Measurements from ENCODE around the gene KCNAB1.

DNA sequence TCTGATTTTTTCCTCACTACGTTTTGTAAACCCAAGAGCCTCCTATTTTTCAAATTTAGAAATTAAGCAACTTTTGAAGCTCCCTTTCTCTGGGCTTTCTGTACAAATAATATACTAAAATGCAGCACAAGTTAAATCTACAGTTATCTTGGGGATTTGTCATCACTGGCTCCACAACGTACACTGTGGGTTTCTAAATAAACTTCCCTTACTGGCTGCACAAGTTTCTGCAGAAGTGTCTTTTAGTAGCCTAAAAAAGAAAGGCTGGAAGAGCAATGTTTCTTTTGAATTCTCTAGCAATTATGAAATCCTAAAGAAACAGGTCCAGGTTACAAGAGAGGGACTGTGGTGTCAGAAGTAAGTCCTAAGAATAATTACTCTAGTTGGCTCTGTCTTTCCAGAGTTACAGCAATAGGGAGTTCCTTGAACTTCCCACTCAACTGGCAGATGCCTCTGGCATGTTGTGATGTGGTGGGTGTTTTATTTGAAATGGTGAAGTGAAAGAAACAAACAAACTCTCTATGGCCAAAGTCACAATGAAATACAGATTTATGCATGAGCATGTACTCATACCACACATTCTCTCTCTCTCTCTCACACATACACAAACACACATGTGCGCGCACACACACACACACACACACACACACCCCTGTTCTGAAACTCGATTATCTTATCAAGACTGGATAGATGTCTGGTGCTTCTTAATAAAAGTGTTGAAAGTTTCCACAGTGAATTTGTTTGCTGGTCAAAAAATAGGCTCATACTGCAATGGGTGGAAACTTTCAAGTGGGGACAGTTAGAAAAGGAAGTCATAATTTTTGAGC is 236.4 kb downstream of the KCNAB1 start:
- TF ChIP-seq, protein P1, sequence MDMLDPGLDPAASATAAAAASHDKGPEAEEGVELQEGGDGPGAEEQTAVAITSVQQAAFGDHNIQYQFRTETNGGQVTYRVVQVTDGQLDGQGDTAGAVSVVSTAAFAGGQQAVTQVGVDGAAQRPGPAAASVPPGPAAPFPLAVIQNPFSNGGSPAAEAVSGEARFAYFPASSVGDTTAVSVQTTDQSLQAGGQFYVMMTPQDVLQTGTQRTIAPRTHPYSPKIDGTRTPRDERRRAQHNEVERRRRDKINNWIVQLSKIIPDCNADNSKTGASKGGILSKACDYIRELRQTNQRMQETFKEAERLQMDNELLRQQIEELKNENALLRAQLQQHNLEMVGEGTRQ (CRISPR knock-in tag; IDR thresholded peaks at IDR 0.05), result no peak
- TF ChIP-seq SP1 (CRISPR knock-in tag; conservative IDR thresholded peaks at IDR 0.05), result no peak
- TF ChIP-seq, protein P2, sequence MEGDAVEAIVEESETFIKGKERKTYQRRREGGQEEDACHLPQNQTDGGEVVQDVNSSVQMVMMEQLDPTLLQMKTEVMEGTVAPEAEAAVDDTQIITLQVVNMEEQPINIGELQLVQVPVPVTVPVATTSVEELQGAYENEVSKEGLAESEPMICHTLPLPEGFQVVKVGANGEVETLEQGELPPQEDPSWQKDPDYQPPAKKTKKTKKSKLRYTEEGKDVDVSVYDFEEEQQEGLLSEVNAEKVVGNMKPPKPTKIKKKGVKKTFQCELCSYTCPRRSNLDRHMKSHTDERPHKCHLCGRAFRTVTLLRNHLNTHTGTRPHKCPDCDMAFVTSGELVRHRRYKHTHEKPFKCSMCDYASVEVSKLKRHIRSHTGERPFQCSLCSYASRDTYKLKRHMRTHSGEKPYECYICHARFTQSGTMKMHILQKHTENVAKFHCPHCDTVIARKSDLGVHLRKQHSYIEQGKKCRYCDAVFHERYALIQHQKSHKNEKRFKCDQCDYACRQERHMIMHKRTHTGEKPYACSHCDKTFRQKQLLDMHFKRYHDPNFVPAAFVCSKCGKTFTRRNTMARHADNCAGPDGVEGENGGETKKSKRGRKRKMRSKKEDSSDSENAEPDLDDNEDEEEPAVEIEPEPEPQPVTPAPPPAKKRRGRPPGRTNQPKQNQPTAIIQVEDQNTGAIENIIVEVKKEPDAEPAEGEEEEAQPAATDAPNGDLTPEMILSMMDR (IDR thresholded peaks at IDR 0.05), result no peak
- TF ChIP-seq JUN (CRISPR knock-in tag; IDR thresholded peaks at IDR 0.05), result no peak
- TF ChIP-seq ZNF138 (CRISPR knock-in tag; conservative IDR thresholded peaks at IDR 0.05), result no peak
- TF ChIP-seq, protein P3, sequence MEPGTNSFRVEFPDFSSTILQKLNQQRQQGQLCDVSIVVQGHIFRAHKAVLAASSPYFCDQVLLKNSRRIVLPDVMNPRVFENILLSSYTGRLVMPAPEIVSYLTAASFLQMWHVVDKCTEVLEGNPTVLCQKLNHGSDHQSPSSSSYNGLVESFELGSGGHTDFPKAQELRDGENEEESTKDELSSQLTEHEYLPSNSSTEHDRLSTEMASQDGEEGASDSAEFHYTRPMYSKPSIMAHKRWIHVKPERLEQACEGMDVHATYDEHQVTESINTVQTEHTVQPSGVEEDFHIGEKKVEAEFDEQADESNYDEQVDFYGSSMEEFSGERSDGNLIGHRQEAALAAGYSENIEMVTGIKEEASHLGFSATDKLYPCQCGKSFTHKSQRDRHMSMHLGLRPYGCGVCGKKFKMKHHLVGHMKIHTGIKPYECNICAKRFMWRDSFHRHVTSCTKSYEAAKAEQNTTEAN (CRISPR knock-in tag; IDR thresholded peaks at IDR 0.05), result no peak
- no peak for TF ChIP-seq ZBTB21 (CRISPR knock-in tag; IDR thresholded peaks at IDR 0.05; ENCODE audit: borderline replicate concordance)
- no peak for TF ChIP-seq RELA (CRISPR knock-in tag; IDR thresholded peaks at IDR 0.05; ENCODE audit: borderline replicate concordance)
- no peak for TF ChIP-seq ATF1 (CRISPR knock-in tag; IDR thresholded peaks at IDR 0.05)
- TF ChIP-seq, protein P4, sequence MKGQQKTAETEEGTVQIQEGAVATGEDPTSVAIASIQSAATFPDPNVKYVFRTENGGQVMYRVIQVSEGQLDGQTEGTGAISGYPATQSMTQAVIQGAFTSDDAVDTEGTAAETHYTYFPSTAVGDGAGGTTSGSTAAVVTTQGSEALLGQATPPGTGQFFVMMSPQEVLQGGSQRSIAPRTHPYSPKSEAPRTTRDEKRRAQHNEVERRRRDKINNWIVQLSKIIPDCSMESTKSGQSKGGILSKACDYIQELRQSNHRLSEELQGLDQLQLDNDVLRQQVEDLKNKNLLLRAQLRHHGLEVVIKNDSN (CRISPR knock-in tag; IDR thresholded peaks at IDR 0.05), result no peak
- no peak for TF ChIP-seq TCF7 (CRISPR knock-in tag; IDR thresholded peaks at IDR 0.05; ENCODE audit: low read depth)

Data from WTC11 (cell line).